ENCODE data around the gene RSPH1. TPM values are rescaled to one million over a fixed set of nuclear protein-coding genes. Genes with fewer than 3 reads are reported as not detected.

The RSPH1 gene
- total and polyA plus RNA-seq, 2 of the 8 experiments (the other 6 are each of a cell fraction or from before 2014, with no cell fraction given), result 0.24 TPM; not detected in 1

GRCh38 chr21:42486072-42486471 lies 10.0 kb downstream of the RSPH1 start (continued):
- TF ChIP-seq ASH2L (IDR thresholded peaks at IDR 0.05; ENCODE audit: low read length), result no peak
- TF ChIP-seq NRF1 (IDR thresholded peaks at IDR 0.05; ENCODE audit: low read depth, low read length), result no peak
- TF ChIP-seq, protein P1, sequence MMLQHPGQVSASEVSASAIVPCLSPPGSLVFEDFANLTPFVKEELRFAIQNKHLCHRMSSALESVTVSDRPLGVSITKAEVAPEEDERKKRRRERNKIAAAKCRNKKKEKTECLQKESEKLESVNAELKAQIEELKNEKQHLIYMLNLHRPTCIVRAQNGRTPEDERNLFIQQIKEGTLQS (IDR thresholded peaks at IDR 0.05; ENCODE audit: insufficient read depth, low read depth, low read length), result no peak
- no peak for TF ChIP-seq NANOG (IDR thresholded peaks at IDR 0.05; ENCODE audit: insufficient read depth, low read depth, low read length, poor library complexity, severe bottlenecking)
- TF ChIP-seq RAD21 (IDR thresholded peaks at IDR 0.05 in 1 of 2, conservative IDR thresholded peaks at IDR 0.05 in 1 of 2; ENCODE audit: low read depth in 2 of 2, low read length in 2 of 2), result no peak
- no peak for TF ChIP-seq MAX (IDR thresholded peaks at IDR 0.05)
- no peak for TF ChIP-seq BRCA1 (IDR thresholded peaks at IDR 0.05; ENCODE audit: low read depth, low read length)

Data from H1 (cell line).